HG03342 (cell line): ENCODE data around the gene TRA2A.

Experiments used
- ATAC-seq: cut with Tn5 transposase; IDR thresholded peaks from one replicate; pipeline ENCODE4 v1.9.1; 2021; ENCODE audit warnings: mild to moderate bottlenecking, moderate library complexity; ENCODE audit not compliant: unreplicated experiment

TRA2A gene

GRCh38 chr7:23471106-23471859, 60.5 kb downstream of the TRA2A start:
- peak; percentile 29 for ATAC-seq

GRCh38 chr7:23470330-23471105, 61.3 kb downstream of the TRA2A start, which contains the start of gene IGF2BP3:
IGF2BP3 (minus strand) TSS chr7:23470491; CDS start chr7:23470110, 381 bp downstream.
- ATAC-seq, result no peak

DNA sequence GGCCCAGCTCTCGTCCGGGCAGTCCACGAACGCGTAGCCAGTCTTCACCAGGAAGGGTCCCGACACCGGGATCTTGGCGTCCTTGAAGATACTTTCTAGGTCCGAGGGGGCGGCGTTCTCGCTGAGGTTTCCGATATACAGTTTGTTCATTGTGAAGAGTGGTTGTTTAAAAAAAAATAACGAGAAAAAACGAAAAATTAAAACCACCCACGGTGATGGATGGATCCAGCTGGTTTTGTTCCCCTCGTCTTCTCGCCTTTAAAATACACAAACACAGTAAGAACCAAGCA, 61.9 kb downstream of the TRA2A start:
- ATAC-seq, result no peak

DNA sequence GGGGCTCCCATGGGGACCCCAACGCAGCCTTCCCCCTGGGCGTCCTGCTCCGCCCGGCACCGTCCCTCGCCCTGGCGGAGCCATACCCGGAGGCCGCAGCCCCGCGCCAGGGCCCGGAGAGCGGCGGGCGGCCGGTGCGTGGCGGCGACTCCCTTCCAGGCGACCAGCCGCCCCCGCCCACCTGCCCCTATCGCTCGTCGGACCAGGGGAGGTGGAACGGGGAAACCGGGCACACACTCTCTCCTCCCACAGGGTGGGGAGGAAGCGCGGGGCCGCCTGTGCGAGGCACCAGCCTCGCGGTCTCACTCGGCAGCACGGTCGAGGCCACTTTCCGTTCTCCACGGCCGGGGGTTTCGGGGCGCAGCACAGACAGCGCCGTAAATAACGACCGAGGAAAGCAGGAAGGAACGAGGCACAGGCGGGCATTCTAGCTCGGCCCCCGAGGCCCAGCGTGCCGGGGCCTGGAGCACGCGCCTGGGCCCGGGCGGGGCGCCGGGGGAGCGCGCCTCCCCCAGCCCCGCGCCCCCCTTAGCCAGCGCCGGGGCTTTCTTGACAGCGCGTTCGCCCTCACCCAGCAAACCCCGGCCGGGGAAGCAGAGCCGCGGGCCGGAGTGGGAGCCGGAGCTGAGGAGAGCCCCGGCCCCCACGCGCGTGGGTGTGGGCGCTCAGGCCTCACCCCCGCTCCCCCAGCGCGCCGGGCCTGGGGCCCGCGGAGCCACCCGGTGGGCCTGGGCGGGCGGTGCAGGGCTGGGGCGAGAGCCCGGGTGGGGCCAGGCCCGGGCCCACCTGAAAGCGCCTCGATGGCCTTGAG, 62.4 kb downstream of the TRA2A start:
- no peak for ATAC-seq

DNA sequence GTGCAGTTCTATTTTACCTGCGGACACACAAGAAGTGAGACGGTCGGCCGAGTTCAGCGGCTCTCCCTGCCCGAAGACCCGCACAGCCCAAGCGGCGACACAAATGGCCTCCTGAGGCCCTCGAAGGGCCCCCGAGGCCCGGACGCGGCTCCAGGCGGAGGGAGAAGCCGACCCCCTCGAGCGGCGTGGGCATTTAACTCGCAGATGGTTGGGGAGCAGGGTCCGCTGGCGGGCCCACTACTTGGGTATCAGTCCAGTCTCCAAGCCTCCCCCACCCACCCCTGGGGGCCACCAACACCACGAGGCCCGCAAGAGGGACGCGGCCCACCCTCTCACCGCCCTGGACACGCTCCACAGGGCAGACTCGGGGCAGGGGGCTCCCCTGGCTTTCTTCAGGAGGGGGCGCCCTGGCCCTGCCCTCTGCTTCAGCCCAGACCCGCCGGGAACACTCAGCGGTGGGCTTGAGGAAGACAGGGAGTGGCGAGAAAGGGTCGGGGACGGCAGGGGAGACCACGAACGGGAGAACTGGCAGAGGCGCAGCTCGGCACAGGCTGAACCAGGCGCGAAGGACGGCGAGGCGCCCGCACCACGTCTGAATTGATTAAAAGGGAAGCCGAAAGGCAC, 63.1 kb downstream of the TRA2A start:
- ATAC-seq, result no peak

DNA sequence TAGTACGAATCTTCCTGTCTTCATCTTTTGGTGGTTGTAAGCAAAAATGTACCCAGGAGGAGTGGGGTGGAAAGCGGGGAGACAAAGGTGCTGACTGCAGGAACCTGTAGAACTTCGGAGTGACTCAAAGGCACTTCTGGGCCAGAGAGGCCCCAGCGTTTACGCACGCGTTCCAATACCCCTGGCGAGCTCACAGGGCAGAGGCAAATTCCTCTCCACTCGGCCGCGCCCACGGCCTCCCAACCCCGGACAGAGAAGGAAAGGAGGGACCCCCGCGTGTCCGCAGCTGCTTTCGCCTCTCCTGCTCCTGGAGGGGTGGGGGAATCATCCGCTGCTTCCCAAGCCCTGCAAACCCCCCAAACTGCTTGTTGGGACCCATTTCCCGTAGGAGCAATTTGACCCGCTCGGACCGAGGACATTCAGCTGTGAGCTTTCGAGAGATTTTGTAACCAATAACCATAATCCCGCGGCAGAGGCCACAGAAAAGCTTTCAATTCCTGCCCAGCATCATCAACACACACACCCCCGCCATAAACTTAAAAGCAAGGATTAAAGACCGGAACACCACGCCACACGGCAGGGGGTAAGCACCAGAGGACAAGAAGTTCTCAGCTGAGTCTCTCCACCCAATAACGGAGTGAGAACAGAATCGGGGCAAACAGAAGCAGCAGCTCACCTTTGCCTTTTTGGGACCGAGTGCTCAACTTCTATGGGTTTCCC, 63.8 kb downstream of the TRA2A start:
- ATAC-seq, result no peak

GRCh38 chr7:23467291-23467805, 64.4 kb downstream of the TRA2A start:
- ATAC-seq, result no peak

GRCh38 chr7:23462846-23463245, 68.9 kb downstream of the TRA2A start:
- no peak for ATAC-seq

- no peak for ATAC-seq
Observed at GRCh38 chr7:23458044-23458443, 73.7 kb downstream of the TRA2A start.

- no peak for ATAC-seq
Observed at GRCh38 chr7:23456093-23456492, 75.7 kb downstream of the TRA2A start.

- no peak for ATAC-seq
Observed at GRCh38 chr7:23454881-23455526, 76.8 kb downstream of the TRA2A start.
